GM19397 (cell line): ENCODE measurements around the gene PROZ.
A peak's percentile ranks its signal among the peaks of the same experiment; 100 is the strongest.

ENCODE experiments used
- ATAC-seq: cut with Tn5 transposase; IDR thresholded peaks from one replicate; pipeline ENCODE4 v1.9.1; 2021; ENCODE audit warnings: mild to moderate bottlenecking, moderate library complexity; ENCODE audit not compliant: unreplicated experiment

Gene PROZ

DNA sequence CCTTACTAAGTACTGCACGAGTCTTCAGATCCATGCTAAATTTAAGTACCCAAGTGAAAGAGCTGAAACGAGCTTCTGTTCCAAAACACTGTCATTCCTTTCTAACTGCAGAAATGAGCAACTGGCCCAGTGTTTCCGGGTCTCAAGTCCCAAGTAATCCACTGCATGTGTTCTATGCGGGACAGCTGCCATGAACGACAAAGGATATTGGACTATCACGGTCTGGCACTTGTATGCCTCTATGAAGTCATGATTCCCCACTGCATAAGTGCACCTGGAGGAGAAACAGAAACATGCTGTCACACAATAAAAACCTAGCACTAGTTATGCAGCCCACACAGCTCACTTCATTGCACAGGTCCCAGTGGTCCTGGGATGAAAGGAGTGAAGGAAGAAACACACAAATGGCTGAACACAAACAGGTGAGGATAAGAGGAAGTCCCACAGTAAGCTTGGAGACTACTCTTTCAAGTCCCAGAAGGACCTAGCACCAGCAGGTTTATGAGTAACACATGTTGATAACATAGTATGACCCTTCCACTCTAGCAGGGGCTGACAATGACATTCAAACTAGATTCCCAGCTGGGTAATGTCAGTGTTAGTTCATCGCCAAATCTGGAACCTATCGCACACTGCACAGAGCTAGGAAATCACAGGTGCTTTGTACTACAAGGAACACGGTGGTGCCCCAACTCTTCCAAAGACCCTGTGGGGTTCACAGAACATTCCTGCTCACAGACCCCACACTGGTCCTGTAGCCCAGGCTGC, 38.7 kb downstream of the PROZ start:
- ATAC-seq: no peak

DNA sequence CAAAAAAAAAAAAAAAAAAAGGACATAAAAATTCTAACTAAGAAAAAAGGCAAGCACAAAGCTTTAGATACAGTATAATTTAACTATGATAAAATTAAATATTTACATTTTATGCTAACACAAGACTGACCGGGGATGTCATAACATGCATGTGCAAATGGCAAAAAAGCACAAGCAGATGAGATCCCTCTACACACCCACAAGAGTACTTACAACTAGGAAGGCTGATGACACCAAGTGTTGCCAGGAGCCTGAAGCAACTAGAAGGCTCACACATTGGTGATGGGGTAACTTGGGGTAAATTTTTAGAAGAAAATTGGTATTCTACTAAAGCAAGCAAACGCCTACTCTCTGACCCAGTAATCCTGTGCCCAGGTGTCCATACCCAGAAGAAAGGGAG, 43.4 kb downstream of the PROZ start:
- ATAC-seq: no peak

DNA sequence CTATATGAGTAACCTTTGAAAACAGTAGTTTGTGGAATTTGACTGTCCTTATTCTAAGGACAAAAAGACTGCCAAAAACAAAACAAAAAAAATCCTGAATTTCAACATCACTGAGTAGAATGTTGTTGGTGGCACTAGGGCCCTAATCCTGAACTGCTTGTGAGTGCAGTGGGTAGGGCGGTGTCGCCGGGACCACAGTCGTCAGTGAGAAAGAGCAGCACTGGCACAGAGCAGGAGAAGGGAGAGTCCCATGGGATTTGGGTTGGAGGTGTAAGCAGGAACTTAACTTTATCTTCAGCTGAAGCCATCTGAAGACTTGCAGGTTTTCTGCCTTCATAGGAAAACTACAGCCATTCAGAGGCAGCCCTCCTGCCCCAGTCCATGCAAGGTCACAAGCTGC, 44.5 kb downstream of the PROZ start:
- ATAC-seq: no peak

DNA sequence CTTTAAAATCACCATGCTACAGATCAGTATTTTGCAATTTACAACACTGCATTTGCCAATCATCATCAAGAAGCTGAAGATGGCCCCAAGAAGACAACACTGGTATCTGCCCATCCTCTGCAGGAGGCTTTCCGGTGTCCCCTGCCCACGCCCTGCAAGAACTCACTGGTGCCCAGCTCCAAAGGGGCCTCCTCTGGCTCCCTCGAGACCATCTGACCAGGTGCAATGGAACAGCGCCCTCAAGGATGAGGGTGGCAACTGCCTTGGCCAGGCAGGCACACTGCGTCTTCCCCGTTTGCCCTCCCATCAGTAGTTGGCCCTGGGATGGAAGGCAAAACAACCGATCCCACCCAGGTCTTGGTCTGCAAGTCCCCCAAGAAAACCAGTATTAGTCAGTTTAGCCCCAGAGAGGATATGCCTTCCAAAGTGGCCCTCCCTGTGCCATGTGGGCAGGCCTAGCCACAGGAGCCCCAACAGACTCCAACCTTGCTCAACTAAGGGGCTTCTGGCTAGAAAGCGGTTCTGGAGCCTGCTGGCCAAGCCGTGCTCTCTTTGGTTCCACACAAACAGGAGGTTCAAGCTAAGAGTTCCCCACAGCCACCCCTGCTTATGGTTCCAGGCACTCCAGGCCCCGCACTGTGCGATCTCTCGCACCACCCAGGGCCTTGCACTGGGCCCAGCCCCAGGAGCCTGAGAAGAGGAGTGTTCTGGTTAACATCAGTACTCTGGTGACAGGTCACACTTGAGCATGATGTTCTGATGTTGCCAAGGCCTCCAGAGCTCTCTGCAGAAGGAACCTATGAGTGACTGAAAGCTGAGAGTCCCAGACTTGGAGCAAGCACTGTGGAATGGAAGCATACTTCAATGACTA, 45.3 kb downstream of the PROZ start:
- ATAC-seq: no peak

DNA sequence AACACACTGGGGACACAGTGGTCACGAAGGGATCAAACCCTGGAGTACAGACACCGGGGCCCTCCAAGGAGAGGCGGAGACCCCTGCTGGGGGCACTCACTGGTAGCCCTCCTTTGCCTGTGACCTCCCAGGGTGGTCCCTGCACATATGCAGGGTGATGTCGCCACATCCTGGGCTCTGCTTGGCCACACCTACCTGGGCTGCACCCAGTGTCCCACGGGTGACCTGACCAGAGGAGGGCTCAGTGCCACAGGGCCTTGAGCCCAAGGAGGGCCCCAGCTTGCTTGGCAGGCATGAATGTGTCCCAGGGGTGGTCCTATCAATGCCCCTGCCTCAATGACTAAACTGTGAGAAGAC, 45.9 kb downstream of the PROZ start:
- ATAC-seq: no peak

DNA sequence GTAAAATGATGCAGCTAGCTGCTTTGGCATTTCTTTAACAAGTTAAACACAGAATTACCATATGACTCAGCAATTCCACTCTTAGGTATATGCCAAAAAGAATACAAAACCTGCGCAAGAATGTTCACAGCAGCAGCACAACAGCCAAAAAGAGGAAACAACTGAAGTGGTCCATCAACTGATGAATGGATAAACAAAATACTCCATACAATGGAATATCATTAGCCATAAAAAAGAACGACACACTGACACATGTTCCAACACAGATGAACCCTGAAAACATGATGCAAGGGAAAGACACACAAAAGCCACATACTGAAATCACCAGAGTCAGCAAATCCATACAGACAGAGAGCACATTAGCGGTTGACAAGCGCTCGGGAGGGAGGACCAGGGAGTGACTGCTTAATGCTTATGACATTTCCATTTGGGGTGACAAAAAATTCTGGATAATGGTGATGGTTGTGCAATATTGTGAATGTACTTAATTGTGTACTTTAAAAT, 47.0 kb downstream of the PROZ start:
- ATAC-seq: no peak

DNA sequence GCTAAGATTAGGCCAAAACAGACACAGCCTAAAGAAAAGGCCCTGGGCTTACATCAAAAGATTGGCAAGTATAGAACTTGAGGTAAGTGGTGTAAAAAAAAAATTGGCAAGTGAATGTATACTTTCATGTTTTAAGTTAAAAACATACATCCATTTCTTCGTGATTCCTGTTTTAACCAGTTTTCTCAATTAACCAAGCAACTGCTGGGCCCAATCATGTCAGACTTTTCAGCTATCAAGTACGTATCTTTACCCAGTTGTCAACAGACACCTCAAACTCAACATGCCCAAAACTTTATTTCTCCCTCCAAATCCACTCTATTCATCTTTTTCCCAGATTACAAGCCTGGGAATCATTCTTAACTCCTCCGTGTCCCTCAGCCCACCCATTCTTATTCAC, 49.0 kb downstream of the PROZ start:
- no peak for ATAC-seq

DNA sequence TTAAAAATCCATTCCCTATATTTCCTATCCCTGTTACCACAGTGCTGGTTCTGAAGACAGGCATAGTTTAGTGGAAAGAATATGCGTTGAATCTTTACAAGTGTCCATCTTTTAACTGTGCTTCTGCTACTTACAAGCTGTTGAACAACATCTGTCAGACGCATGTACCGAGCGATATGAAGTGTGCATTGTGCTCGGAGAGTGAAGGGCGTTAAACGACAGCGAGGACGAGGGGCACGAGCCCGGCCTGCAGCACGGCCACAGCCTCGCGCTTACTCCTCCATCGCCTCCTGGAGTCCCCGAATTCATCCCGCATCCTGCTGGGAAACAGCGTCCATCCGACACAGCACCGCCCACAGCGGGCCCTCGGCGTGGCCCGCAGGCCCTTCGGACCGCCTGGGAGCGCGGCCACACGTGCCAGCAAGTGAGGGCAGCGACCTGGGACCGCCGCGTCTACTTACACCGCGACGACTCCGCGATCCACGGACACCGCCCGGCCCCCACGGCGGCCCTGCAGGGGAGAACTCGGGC, 49.5 kb downstream of the PROZ start:
- peak; percentile 12 for ATAC-seq

DNA sequence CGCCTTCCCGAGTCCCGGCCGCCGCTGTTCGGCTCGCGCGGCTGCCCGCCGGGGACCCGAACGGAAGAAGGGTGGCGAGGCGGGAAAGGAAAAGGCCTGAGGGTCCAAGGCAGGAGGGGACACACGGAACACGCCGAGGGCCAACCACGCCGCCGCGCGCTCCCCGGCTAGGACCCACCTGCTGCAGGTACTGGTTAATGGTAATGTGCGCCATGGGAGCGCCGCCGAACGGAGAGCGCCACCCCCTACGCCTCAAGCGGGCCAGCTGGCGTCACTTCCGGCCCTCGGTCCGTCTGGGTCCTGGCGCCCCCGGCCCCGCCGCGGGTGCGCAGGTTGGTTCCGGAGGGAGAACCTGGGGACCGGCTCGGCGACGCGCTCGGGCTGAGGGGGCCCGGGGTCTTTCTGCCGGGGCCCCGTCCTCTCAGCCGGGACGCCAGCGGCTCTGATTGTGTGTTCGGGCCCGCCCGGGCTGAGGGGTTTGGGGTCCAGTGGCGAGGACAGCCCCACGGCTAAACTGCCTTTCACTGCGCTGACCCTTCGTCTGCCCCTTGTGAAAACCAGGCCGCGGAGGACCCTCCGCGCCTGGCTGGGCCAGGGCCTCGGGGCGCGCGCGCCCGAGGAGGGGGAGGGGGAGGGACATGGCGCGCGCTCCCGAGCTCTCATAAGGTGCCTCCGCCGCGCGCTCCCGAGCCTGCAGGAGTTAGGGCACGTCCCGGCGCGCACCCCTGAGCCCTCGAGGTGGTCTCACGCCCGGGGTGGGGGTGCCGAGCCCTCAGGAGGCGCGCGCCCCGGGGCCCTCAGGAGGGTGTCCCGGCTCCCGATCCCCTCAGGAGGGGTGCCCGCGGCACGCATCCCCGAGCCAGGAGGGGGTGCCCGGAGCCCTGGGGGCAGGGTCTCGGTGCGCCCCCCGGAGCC, 50.2 kb downstream of the PROZ start, which contains the start of gene PCID2:
TSS of gene PCID2 (minus strand) at position 249 of the 915 bp plus-strand sequence. CDS start at position 214, 35 bp downstream.
- peak; percentile 77 for ATAC-seq

DNA sequence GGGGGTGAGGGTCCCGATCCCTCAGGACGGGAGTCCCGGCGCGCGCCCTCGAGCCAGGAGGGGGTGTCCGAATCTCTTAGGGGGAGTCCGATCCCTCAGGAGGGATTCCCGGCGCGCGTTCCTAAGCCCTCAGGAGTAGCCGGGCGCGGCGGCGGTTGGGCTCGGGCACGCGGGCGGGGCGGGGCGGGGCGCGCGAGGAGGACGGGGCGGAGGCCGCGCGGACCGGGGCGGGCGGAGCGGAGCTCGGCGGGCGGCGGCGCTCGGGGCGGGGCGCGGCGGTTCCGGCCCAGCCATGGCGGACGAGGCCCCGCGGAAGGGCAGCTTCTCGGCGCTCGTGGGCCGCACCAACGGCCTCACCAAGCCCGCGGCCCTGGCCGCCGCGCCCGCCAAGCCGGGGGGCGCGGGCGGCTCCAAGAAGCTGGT, 50.9 kb downstream of the PROZ start, which contains the start of gene CUL4A:
TSS of gene CUL4A (plus strand) at position 278 of the 423 bp plus-strand sequence. CDS start at position 293, 15 bp downstream.
- peak; percentile 44 for ATAC-seq

DNA sequence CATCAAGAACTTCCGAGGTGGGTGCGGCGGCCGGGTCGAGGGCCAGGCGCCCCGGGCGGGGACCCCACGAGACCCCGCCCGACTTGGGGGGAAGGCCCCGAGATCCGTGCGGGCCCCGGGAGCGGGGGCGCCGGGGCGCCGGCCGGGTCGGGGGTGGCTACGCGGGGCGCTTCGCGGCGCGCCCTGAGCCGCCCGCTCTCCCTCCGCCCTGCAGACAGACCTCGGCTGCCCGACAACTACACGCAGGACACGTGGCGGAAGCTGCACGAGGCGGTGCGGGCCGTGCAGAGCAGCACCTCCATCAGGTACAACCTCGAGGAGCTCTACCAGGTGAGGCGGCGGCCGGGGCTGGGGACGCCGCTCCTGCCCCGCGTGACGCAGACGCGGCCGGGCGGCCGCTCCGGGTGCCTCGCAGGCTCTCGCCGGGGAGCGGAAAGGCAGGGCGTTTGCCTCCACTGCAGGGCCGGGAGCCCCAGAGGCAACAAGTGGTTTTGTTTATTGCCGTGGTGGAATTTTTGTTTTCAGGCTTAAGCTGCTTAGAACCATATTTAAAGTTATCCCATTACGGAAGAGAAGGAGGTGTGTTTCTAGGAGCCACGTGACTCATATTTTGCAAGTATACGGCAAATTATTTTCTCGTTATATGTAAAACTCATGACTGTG, 51.4 kb downstream of the PROZ start:
- peak; percentile 34 for ATAC-seq

GRCh38 chr13:113210833-113211232, 52.4 kb downstream of the PROZ start:
- ATAC-seq: no peak

DNA sequence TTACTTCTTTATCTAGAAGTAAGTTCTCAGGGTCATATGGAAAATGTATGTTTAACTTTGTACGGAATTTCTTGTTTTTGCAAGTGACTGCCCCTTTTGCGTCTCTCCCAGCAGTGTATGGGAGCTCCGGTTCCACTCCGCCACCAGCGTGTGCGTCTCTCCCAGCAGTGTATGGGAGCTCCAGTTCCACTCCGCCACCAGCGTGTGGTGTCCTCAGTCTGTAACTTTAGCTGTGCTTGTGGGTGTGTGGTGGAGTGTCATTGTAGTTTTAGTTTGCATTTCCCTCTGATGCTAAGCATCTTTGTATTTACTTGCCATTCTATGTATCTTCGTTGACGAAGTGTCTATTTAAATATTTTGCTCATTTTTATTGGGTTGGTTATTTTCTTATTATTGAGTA, 53.3 kb downstream of the PROZ start:
- no peak for ATAC-seq

GRCh38 chr13:113216254-113217048, 58.0 kb downstream of the PROZ start:
- no peak for ATAC-seq

DNA sequence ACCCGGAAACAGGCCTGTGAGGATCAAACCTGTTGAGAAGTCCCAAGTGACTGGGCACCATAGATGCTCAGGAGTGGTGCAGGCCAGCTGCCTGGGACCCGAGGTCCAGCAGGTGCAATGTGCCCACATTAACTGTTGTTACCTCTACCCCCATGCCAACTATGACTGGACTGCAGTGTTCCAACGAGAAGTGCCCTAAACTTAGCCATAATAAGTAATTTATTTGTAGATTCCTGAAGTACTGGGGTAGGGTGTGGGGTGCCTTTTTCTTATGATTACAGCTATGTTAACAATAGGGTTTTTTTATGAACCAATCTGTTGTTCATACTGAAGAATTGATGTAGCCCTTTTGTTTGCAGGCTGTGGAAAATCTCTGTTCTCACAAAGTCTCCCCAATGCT, 60.1 kb downstream of the PROZ start:
- no peak for ATAC-seq

DNA sequence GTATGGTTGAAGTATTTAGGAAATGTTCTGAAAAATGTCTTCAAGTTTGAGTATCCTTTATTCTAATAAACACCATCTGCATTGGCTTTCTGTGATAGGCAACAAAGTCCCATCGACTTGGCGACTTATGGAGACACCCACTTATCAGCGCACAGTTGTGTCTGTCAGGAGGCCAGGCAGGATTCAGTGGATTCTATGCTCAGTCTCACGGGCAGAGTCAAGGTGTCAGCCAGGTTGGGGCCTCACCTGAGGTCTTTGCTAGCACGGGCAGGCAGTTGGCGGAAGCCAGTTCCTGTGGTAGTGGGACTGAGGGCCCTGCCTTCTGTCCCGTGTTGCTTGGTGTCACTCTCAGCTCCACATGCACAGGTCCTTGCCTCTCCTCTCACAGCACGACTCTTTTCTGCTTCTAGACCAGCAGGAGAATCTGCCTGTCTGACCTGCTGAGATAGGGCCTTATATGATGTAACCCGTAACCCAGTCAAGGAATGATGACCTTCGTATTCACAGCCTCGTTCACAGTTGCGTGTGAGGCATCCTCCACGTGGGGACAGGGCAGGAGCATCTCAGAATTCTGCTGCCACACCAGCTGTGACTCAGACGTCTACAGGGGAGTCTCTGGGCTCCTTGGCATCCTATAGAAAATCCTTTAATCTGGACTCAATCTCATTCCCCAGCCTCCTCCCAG, 61.0 kb downstream of the PROZ start:
- ATAC-seq: no peak

- ATAC-seq: no peak
These were observed 61.7 kb downstream of the PROZ start for GRCh38 chr13:113220141-113220598.

GRCh38 chr13:113220877-113221276, 62.4 kb downstream of the PROZ start:
- no peak for ATAC-seq
